DOHH2 (cell line): ENCODE measurements around the gene INPP4B.

Experiments
- H3F3A ChIP-seq: fragments of 200-600 bp; sonication (generic), shearing (Covaris generic); 2 replicates; pipeline ENCODE4 v1.6.0; 2016; ENCODE audit warnings: antibody characterized with exemption, mild to moderate bottlenecking; ENCODE audit not compliant: control insufficient read depth, insufficient read depth
- H3K27ac ChIP-seq: fragments of 200-600 bp; sonication (generic); 2 replicates; pipeline ENCODE4 v1.5.1; 2014; ENCODE audit warnings: low read depth, mild to moderate bottlenecking, low read length, moderate library complexity
- H3K27me3 ChIP-seq: fragments of 200-600 bp; sonication (generic); 2 replicates; pipeline ENCODE4 v1.6.1; 2014; ENCODE audit warnings: mild to moderate bottlenecking, low read length, mixed read lengths; ENCODE audit not compliant: control insufficient read depth
- H3K36me3 ChIP-seq: fragments of 200-600 bp; sonication (generic); 2 replicates; pipeline ENCODE4 v1.6.1; 2014; ENCODE audit warnings: mild to moderate bottlenecking, low read length, moderate library complexity, mixed read lengths; ENCODE audit not compliant: control insufficient read depth
- H3K4me1 ChIP-seq: fragments of 200-600 bp; sonication (generic); 2 replicates; pipeline ENCODE4 v1.6.1; 2014; ENCODE audit warnings: mild to moderate bottlenecking, low read length, mixed read lengths; ENCODE audit not compliant: control insufficient read depth
- H3K4me2 ChIP-seq: fragments of 200-600 bp; sonication (generic); 2 replicates; pipeline ENCODE4 v1.6.0; 2014; ENCODE audit warnings: mild to moderate bottlenecking, low read length, moderate library complexity
- H3K4me3 ChIP-seq: fragments of 200-600 bp; sonication (generic); 2 replicates; pipeline ENCODE4 v1.5.1; 2014; ENCODE audit warnings: mild to moderate bottlenecking, low read length, mixed read lengths
- H3K79me2 ChIP-seq: fragments of 200-600 bp; sonication (generic); 2 replicates; pipeline ENCODE4 v1.6.1; 2014; ENCODE audit warnings: mild to moderate bottlenecking, low read length, mixed read lengths; ENCODE audit not compliant: control insufficient read depth
- H3K9me2 ChIP-seq: fragments of 200-600 bp; sonication (generic); replicated peaks from 2 replicates; pipeline ENCODE4 v1.6.1; 2014; ENCODE audit warnings: mild to moderate bottlenecking, low read length, mixed read lengths; ENCODE audit not compliant: control insufficient read depth
- H3K9me3 ChIP-seq: fragments of 200-600 bp; sonication (generic); 2 replicates; pipeline ENCODE4 v1.6.1; 2014; ENCODE audit warnings: antibody characterized with exemption, low read length, mixed read lengths; ENCODE audit not compliant: control insufficient read depth, insufficient read depth
- H4K20me1 ChIP-seq: fragments of 200-600 bp; sonication (generic); 2 replicates; pipeline ENCODE4 v1.6.0; 2014; ENCODE audit warnings: low read depth, mild to moderate bottlenecking, antibody characterized with exemption, low read length, moderate library complexity; ENCODE audit not compliant: control insufficient read depth, insufficient read depth
- CTCF ChIP-seq: fragments of 200-600 bp; sonication (generic); IDR thresholded peaks from one replicate; pipeline ENCODE4 v1.5.1; 2014; ENCODE audit warnings: antibody characterized with exemption, mild to moderate bottlenecking, low read depth, low read length; ENCODE audit not compliant: poor library complexity, severe bottlenecking
- EZH2phosphoT487 ChIP-seq: fragments of 200-600 bp; sonication (generic); IDR thresholded peaks from 2 replicates; pipeline ENCODE4 v1.6.1; 2017; ENCODE audit warnings: borderline replicate concordance, mild to moderate bottlenecking, antibody characterized with exemption, low read length, moderate library complexity, mixed read lengths

Gene INPP4B

GRCh38 chr4:142348613-142349021, 497.5 kb downstream of the INPP4B start:
- no peak overlapping the region for H3K4me3 ChIP-seq
- no peaks in the 10 kb centered on the region for H3F3A ChIP-seq
- no peaks in the 10 kb centered on the region for H3K36me3 ChIP-seq
- H3K4me1 ChIP-seq: no peaks in the 10 kb centered on the region
- H4K20me1 ChIP-seq: no peaks in the 10 kb centered on the region
- TF ChIP-seq CTCF (no peak), EZH2phosphoT487 (no peak)
- H3K27ac ChIP-seq: no peak overlapping the region
- H3K9me3 ChIP-seq: no peaks in the 10 kb centered on the region
- H3K27me3 ChIP-seq: no peaks in the 10 kb centered on the region
- no peak overlapping the region for H3K4me2 ChIP-seq
- no peaks in the 10 kb centered on the region for H3K79me2 ChIP-seq
- no peaks in the 10 kb centered on the region for H3K9me2 ChIP-seq

- Histone ChIP-seq H3K27ac (no peak overlapping the region), H3K9me3 (no peaks in the 10 kb centered on the region), H3K4me2 (no peak overlapping the region), H3F3A (no peaks in the 10 kb centered on the region), H3K79me2 (no peaks in the 10 kb centered on the region), H3K9me2 (no peaks in the 10 kb centered on the region), H3K4me3 (no peak overlapping the region), H3K27me3 (no peaks in the 10 kb centered on the region), H3K36me3 (no peaks in the 10 kb centered on the region), H3K4me1 (no peaks in the 10 kb centered on the region), H4K20me1 (no peaks in the 10 kb centered on the region)
- TF ChIP-seq CTCF (no peak), EZH2phosphoT487 (no peak)
Observed at GRCh38 chr4:142347241-142347640, 498.9 kb downstream of the INPP4B start.

- Histone ChIP-seq H3K4me3 (no peak overlapping the region), H4K20me1 (no peaks in the 10 kb centered on the region), H3F3A (no peaks in the 10 kb centered on the region), H3K27ac (no peak overlapping the region), H3K4me1 (no peaks in the 10 kb centered on the region), H3K4me2 (no peak overlapping the region), H3K79me2 (no peaks in the 10 kb centered on the region), H3K9me2 (no peaks in the 10 kb centered on the region), H3K36me3 (no peaks in the 10 kb centered on the region), H3K9me3 (no peaks in the 10 kb centered on the region), H3K27me3 (no peaks in the 10 kb centered on the region)
- TF ChIP-seq EZH2phosphoT487: no peak
- TF ChIP-seq CTCF: no peak
Observed at GRCh38 chr4:142345924-142346323, 500.2 kb downstream of the INPP4B start.

- TF ChIP-seq CTCF (no peak), EZH2phosphoT487 (no peak)
- Histone ChIP-seq H4K20me1 (no peaks in the 10 kb centered on the region), H3K36me3 (no peaks in the 10 kb centered on the region), H3K4me2 (no peak overlapping the region), H3K27ac (no peak overlapping the region), H3K9me2 (no peaks in the 10 kb centered on the region), H3K9me3 (no peaks in the 10 kb centered on the region), H3F3A (no peaks in the 10 kb centered on the region), H3K27me3 (no peaks in the 10 kb centered on the region), H3K4me3 (no peak overlapping the region), H3K79me2 (no peaks in the 10 kb centered on the region), H3K4me1 (no peaks in the 10 kb centered on the region)
Observed at GRCh38 chr4:142341268-142341667, 504.8 kb downstream of the INPP4B start.
